Astrocyte (in vitro differentiated cells and primary cell): ENCODE results near the gene ATP1A3. TPM values are rescaled to one million over a fixed set of nuclear protein-coding genes. Genes with fewer than 3 reads are reported as not detected.

Source experiments
- DNase-seq: peaks from one replicate; pipeline ENCODE4 v3.0.0-alpha.2; 2010; ENCODE audit warnings: low read depth
- FAIRE-seq: peaks from 2 replicates; lab custom pipeline; 2011; peaks lifted over from hg19 to GRCh38; lab: Jason Lieb, UNC
- H2AFZ ChIP-seq: 2 replicates; pipeline ENCODE4 v1.6.0; 2012; ENCODE audit warnings: low read depth, low read length, inconsistent platforms
- H3K27ac ChIP-seq: 2 replicates; pipeline ENCODE4 v1.5.1; 2011; ENCODE audit warnings: low read depth, low read length, inconsistent platforms
- H3K27me3 ChIP-seq: 2 replicates; pipeline ENCODE4 v1.6.0; 2011; ENCODE audit warnings: low read length, inconsistent platforms; ENCODE audit not compliant: insufficient read depth
- H3K36me3 ChIP-seq: 2 replicates; pipeline ENCODE4 v1.5.1; 2011; ENCODE audit warnings: low read length, inconsistent platforms; ENCODE audit not compliant: insufficient read depth
- H3K4me1 ChIP-seq: 2 replicates; pipeline ENCODE4 v1.5.1; 2011; ENCODE audit warnings: low read length, inconsistent platforms; ENCODE audit not compliant: insufficient read depth
- H3K4me2 ChIP-seq: 2 replicates; pipeline ENCODE4 v1.6.0; 2012; ENCODE audit warnings: low read length, inconsistent platforms
- H3K4me3 ChIP-seq: 2 replicates; pipeline ENCODE4 v1.5.1; 2011; ENCODE audit warnings: low read depth, mild to moderate bottlenecking, low read length, inconsistent platforms; ENCODE audit not compliant: insufficient read depth
- H3K79me2 ChIP-seq: 2 replicates; pipeline ENCODE4 v1.6.0; 2012; ENCODE audit warnings: mild to moderate bottlenecking, low read length, inconsistent platforms; ENCODE audit not compliant: insufficient read depth
- H3K9ac ChIP-seq: 2 replicates; pipeline ENCODE4 v1.6.0; 2012; ENCODE audit warnings: mild to moderate bottlenecking, low read length, inconsistent platforms
- H3K9me3 ChIP-seq: 2 replicates; pipeline ENCODE4 v1.5.1; 2012; ENCODE audit warnings: low read depth, mild to moderate bottlenecking, low read length, inconsistent platforms; ENCODE audit not compliant: insufficient read depth
- H4K20me1 ChIP-seq: 2 replicates; pipeline ENCODE4 v1.6.0; 2012; ENCODE audit warnings: low read length, inconsistent platforms; ENCODE audit not compliant: insufficient read depth
- H3K27ac Mint-ChIP-seq: one replicate; pipeline ENCODE4 v1.8.0; 2021; ENCODE audit warnings: mild to moderate bottlenecking, mixed read lengths; ENCODE audit not compliant: unreplicated experiment
- H3K27me3 Mint-ChIP-seq: one replicate; pipeline ENCODE4 v1.8.0; 2021; ENCODE audit warnings: low read depth, mixed read lengths; ENCODE audit not compliant: unreplicated experiment
- H3K36me3 Mint-ChIP-seq: one replicate; pipeline ENCODE4 v1.8.0; 2021; ENCODE audit warnings: low read depth, mixed read lengths; ENCODE audit not compliant: unreplicated experiment
- H3K4me1 Mint-ChIP-seq: one replicate; pipeline ENCODE4 v1.8.0; 2021; ENCODE audit warnings: low read depth, mixed read lengths; ENCODE audit not compliant: unreplicated experiment
- H3K4me3 Mint-ChIP-seq: one replicate; pipeline ENCODE4 v1.8.0; 2021; ENCODE audit warnings: mild to moderate bottlenecking, moderate library complexity, mixed read lengths; ENCODE audit not compliant: unreplicated experiment
- H3K9me3 Mint-ChIP-seq: one replicate; pipeline ENCODE4 v1.8.0; 2021; ENCODE audit warnings: mild to moderate bottlenecking, mixed read lengths; ENCODE audit not compliant: unreplicated experiment
- EZH2 ChIP-seq: IDR thresholded peaks from 2 replicates; pipeline ENCODE4 v1.6.1; 2012; ENCODE audit warnings: mild to moderate bottlenecking, low read length, inconsistent platforms; ENCODE audit not compliant: insufficient read depth
- total RNA-seq: library from RNA; stranded (reverse); gene quantifications from 2 replicates; pipeline ENCODE4 v1.2.1, GENCODE V29; 2021
- TF ChIP-seq, protein P1 (sequence below): IDR thresholded peaks from 2 replicates; pipeline ENCODE4 v1.5.1; 2011; ENCODE audit warnings: low read depth, mild to moderate bottlenecking, inconsistent platforms, low read length, moderate library complexity; ENCODE audit not compliant: insufficient read depth

Gene ATP1A3
- total RNA-seq, 1 donor from 2014 or later: 3.4 TPM

DNA sequence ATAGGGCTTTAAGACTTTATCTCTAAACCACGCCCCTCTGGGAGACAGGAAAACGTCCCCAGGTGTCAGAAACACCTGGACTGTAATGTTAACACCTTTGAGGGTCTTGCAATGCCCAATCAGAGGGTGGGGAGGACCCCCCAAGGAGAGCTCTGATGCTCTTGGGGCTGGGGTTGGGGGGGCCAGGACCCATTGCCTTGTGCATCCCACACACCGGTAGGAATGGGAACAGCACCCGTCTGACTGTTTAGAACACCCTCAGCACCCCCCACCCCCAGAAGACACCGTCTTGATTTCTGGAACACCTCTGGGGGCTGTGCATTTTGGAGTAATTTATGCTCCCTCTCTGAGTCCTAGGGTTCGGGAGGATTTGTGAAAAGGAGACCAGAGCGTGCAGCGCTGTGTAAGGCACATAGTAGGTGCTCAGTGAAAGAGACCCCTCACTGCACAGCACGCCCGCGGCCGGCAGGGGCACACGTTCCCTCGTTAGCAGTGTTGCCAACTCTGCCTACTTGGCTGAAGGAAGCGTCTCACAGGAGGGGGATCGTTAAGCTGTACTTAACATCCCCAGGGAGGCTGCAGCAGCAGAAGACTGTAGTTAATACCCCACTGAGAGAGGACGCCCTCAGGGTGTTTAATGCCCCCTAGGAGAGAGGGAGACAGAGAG, 63.0 kb downstream of the ATP1A3 start:
- Mint-ChIP-seq H3K36me3 (peaks cover 2% of the 10 kb centered on the region), H3K4me3 (no peak overlapping the region), H3K9me3 (peaks cover 5% of the 10 kb centered on the region), H3K27ac (no peak overlapping the region), H3K4me1 (peaks cover 12% of the 10 kb centered on the region), H3K27me3 (peaks cover 55% of the 10 kb centered on the region)
- peaks cover 6% of the 10 kb centered on the region for H3K4me1 ChIP-seq
- H2AFZ ChIP-seq: no peak overlapping the region
- H3K79me2 ChIP-seq: no peaks in the 10 kb centered on the region
- no peak overlapping the region for H3K9ac ChIP-seq
- H3K36me3 ChIP-seq: no peaks in the 10 kb centered on the region
- DNase-seq (no peak), FAIRE-seq (no peak)
- H3K4me3 ChIP-seq: no peak overlapping the region
- peaks cover 31% of the 10 kb centered on the region for H4K20me1 ChIP-seq
- no peak overlapping the region for H3K27ac ChIP-seq
- H3K9me3 ChIP-seq: peaks cover 5% of the 10 kb centered on the region
- peaks cover 83% of the 10 kb centered on the region for H3K27me3 ChIP-seq
- H3K4me2 ChIP-seq: no peak overlapping the region
- TF ChIP-seq, protein P1, sequence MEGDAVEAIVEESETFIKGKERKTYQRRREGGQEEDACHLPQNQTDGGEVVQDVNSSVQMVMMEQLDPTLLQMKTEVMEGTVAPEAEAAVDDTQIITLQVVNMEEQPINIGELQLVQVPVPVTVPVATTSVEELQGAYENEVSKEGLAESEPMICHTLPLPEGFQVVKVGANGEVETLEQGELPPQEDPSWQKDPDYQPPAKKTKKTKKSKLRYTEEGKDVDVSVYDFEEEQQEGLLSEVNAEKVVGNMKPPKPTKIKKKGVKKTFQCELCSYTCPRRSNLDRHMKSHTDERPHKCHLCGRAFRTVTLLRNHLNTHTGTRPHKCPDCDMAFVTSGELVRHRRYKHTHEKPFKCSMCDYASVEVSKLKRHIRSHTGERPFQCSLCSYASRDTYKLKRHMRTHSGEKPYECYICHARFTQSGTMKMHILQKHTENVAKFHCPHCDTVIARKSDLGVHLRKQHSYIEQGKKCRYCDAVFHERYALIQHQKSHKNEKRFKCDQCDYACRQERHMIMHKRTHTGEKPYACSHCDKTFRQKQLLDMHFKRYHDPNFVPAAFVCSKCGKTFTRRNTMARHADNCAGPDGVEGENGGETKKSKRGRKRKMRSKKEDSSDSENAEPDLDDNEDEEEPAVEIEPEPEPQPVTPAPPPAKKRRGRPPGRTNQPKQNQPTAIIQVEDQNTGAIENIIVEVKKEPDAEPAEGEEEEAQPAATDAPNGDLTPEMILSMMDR: peak; percentile 33
- TF ChIP-seq EZH2: no peak

DNA sequence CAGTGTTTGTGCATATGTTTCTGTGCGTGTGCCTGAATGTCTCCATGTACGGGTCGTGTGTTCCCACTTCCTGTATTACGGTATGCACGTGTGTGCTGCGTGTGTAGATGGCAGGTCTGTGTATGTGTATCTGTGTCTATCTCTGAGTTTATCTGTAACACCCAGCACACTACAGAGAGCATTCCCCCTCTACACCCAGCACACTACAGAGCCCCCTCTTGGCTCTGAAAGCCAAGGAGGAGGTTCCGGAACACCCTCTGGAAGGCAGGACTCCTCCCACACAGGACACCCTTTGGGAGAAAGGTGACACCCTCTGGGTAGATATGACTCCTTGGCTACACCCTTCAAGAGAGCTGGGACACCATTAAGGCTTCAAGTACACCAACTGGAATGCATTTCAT, 63.7 kb downstream of the ATP1A3 start:
- H3K27me3 Mint-ChIP-seq: peaks cover 53% of the 10 kb centered on the region
- Histone ChIP-seq H3K9me3 (peaks cover 9% of the 10 kb centered on the region), H3K27me3 (peaks cover 86% of the 10 kb centered on the region), H3K4me1 (peaks cover 1% of the 10 kb centered on the region), H2AFZ (no peak overlapping the region), H3K9ac (no peak overlapping the region), H4K20me1 (peaks cover 32% of the 10 kb centered on the region), H3K79me2 (no peaks in the 10 kb centered on the region), H3K36me3 (no peaks in the 10 kb centered on the region), H3K27ac (no peak overlapping the region), H3K4me3 (no peak overlapping the region), H3K4me2 (no peak overlapping the region)
- peaks cover 5% of the 10 kb centered on the region for H3K9me3 Mint-ChIP-seq
- no peak for TF ChIP-seq EZH2
- TF ChIP-seq, protein P1: no peak
- peaks cover 2% of the 10 kb centered on the region for H3K36me3 Mint-ChIP-seq
- no peak for FAIRE-seq
- H3K4me1 Mint-ChIP-seq: peaks cover 12% of the 10 kb centered on the region
- no peak overlapping the region for H3K27ac Mint-ChIP-seq
- H3K4me3 Mint-ChIP-seq: no peak overlapping the region
- DNase-seq: no peak

DNA sequence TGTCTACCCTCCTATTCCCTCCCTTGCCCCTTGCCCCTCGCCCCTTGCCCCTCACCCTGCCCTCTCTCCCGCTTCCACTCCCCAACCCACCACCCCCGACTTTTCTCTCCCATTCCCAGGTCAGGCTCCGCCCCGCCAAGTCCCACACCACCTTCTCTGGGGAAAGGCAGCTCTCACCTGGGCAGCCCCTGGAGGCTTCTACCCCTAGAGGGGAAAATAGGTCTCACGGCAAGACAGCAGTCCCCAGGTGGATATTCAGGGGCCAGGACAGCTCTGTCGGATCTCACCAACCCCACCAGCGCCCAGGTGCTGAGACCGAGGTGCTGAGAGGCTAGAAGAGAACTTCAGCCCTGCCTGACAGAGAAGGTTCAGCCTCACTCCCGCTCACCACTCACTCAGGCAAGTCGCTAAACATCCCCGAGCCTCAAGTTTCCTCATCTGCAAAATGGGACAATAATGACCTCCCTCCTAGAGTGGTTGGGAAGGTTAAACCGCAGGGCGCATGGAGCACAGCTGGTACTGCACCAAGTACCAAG, 64.4 kb downstream of the ATP1A3 start:
- Mint-ChIP-seq H3K4me3 (peak overlapping the region; percentile 80), H3K27me3 (peaks cover 47% of the 10 kb centered on the region), H3K27ac (no peak overlapping the region), H3K9me3 (peaks cover 5% of the 10 kb centered on the region), H3K4me1 (peaks cover 12% of the 10 kb centered on the region), H3K36me3 (peaks cover 2% of the 10 kb centered on the region)
- H3K9ac ChIP-seq: no peak overlapping the region
- no peak overlapping the region for H2AFZ ChIP-seq
- H3K79me2 ChIP-seq: no peaks in the 10 kb centered on the region
- no peaks in the 10 kb centered on the region for H3K4me1 ChIP-seq
- H3K36me3 ChIP-seq: no peaks in the 10 kb centered on the region
- no peak overlapping the region for H3K4me2 ChIP-seq
- peaks cover 9% of the 10 kb centered on the region for H3K9me3 ChIP-seq
- no peak overlapping the region for H3K27ac ChIP-seq
- H4K20me1 ChIP-seq: peaks cover 30% of the 10 kb centered on the region
- no peak for DNase-seq
- peaks cover 86% of the 10 kb centered on the region for H3K27me3 ChIP-seq
- TF ChIP-seq, protein P1: no peak
- peak; percentile 45 for TF ChIP-seq EZH2
- H3K4me3 ChIP-seq: no peak overlapping the region
- FAIRE-seq: no peak
